NCI-H82 (cell line): ENCODE measurements around the gene KLF12.
A peak's percentile ranks its signal among the peaks of the same experiment; 100 is the strongest.

ENCODE experiments used
- DNase-seq: peaks from one replicate; lab custom pipeline; 2025; lab: John Stamatoyannopoulos, UW

The KLF12 gene

DNA sequence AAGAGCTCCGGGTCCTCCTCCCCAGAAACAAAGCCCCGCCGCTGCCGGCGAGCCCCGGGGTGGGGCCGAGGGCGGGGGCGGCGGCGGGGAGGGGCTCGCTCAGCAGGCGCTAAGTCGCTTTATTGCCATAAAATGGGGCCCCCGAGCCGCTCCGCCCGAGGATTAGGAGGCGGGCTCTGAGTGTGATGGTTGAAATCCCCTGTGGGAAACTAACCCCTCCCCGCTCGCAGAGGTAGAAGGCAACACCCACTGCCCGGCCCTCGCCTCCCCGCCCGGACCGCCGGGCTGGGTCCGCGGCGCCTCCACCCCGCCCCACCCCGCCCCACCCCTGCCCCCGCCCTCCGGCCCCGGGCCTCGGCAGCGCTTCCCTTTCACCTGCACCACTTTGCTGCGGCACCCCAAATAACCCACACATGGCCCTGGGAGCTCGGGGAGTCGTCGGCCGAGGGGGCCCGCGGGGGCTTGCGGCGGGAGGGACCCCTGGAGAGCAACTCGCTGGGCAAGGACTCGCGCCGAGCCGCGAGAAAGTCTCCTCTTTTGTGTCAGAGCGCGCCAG is at the start of gene KLF12:
KLF12 (minus strand) TSS at position 184 of the 556 bp plus-strand sequence.
- DNase-seq = peak; percentile 99

GRCh38 chr13:74182491-74182890 is 48.3 kb upstream of the KLF12 start:
- peak; percentile 14 for DNase-seq

DNA sequence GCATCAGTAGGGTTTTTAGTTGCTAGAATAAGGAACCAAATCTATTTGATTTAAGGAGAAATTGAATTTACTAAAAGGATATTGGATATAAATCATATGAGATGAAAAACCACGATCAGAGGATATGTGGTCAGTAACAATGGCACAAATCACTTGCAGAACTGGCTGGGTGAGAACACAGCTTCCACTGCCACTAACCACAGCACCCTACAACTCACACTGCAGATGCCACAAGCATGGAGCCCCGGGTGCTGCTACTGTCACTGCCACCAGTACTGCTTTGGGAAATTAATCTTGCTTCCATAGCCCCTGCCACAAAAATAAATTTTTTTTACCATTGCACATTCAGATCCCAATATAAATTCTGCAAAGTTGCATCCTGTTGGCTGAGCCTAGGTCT is 40.6 kb upstream of the KLF12 start:
- DNase-seq = no peak

DNA sequence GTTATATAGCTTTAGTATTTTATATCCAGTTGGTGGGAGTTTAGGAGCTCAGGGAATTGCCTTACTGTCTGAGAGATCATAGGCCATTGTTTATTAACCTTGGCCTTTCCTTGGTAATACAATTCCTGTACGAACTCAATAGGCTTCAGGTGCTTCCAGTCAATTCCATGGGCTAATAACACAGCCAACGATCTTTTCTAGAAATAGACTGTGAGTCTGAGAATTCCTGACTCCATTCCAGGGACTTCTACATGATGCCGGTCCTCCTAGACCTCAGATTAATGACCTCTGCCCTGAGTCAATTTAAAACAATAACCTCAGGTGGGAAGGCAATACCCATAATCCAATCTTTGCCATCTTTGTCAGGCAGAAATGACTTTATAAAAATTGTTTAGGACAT is 39.6 kb upstream of the KLF12 start:
- DNase-seq = no peak

DNA sequence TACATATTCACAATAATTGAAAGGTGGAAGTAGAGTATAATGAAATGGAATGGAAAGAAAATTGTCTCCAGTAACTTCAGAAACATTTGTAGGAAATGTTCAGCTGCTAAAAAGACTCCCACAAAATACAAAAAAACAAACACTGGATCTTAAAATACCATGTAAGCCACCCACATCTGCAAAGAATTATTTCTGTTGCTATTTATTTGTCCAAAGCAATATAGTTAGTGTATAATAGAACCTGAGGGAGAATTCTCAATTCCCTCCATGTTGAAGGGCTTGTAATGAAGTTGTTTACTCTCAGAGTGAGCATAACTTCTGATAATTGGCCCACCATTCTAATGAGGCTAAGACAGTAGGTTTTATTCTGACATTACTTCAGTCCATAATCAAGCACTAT is 37.4 kb upstream of the KLF12 start:
- no peak for DNase-seq

DNA sequence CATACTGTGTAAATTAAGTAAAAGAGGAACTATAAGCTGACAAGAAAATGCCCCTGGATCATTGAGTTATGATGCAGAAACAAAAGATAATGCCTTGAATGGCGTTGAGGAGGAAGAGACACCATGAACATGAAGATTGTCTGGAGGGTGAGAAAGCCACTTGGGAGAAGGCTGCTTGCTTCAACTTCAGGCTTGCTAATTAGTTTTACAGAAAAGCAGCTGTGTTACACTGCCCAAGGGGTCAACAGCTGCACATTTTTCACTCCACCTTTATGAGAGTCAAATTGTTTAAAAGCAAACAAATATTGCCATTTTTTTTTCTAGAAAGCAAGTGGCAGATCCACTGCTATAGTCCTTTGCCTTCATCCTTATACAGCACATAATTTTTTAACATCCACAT is 35.5 kb upstream of the KLF12 start:
- no peak for DNase-seq

DNA sequence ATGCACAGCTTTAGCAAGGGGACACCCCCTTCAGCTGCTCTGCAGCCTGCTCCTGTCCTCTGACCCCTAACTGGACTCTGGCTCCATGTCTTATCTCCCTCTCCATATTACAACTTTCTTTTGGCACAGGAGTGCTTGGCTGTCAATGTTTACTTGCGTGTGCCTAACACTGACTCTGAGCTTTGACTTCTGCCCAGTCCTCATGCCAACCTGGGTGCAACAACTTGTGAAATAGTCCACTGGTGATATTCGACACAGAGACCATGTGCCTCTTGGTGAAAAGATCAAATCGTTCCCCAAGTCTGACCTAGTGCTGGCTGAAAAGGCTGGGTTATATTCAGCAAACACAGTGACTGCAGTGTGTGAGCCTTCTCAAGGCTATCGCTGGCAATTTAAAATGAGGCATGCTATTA is 34.1 kb upstream of the KLF12 start:
- no peak for DNase-seq

DNA sequence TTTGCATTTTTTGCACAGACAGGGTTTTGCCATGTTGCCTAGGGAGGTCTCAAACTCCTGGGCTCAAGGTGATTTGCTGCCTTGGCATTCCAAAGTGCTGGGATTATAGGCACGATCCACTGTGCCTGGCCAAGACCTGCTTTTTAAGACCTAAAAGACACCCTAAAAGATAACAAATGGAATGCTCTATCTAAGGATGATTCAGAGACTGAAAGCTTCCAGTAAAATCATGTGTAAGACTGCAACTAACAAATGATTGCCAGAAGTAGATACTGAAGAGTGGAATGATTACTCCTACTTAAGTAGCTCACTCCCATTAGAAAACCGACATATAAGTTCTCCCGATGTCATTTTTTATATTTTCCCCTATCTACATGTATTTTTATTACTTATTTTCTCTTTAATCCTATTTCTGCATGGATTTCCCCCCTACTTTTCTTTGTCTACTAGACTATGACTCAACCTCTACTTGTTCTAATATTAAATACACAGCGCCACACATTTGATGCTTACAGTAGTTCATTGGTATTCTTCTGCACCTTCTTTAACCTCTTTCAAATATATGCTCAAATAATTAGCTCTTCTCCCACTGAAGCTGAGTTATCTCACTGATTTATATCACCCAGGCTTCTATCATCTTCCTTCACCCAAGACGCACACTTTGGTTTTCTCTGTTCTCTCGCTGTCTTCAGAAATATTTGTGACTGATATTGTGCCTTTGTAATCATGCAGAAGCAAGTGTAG is 32.2 kb upstream of the KLF12 start:
- DNase-seq = no peak

GRCh38 chr13:74162782-74163181 is 28.6 kb upstream of the KLF12 start:
- DNase-seq = no peak

DNA sequence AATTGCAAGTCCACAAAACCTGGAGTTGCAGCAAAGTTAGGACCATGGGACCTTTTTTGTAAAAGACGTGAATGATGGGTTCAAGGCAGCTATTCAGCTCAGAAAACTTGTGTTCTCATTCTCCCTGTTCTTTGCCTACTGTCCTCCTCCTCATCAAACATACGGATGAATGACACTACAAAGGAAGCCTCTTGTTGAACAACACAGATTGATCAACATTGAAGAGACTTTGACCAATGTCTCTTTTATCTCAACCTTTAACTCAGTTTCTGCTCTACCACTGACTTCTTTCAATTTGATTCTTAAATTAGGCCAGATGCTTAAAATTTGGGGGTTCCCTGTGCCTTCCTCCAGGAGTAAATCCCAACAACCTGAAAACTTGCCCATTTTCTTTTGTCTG is 27.9 kb upstream of the KLF12 start:
- DNase-seq = no peak

DNA sequence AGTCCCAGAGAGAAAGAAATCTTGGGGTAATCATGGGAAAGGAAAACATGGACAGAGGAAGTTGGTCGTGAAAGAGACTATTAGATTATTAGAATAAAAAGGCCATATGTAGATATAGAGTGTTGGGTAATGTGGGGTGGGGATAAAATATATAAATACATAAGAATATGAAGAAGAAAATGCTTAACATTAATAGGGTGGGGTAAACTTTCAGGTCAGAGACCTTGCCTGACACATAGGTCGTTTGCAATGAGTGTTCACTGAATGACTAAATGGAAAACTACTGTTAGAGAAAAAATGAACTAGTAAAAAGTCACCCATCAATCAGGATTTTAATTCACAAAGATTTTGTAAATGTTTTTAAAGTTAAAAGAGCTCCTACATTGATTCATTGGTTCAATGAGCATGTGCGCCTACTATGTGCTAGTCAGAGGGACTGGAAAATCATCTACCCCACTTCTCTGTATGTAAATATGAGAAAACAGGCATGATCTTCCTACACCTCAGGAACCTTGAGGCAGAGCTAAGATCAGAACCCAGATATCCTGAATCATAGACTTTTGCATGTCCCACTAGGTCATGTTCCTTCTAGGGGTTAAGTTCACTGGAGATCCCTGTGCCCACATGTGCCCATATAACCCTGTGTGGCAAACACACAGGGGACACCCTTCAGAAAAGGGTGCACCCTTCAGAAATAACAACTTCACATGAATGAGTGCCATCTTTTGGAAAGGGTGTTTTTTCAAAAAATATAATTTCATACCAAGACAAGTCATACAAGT is 24.6 kb upstream of the KLF12 start:
- DNase-seq = no peak

GRCh38 chr13:74158028-74158427 is 23.8 kb upstream of the KLF12 start:
- DNase-seq = no peak

- DNase-seq = no peak
Observed at GRCh38 chr13:74154981-74155380, 20.8 kb upstream of the KLF12 start.

GRCh38 chr13:74153316-74153715 is 19.1 kb upstream of the KLF12 start:
- DNase-seq = no peak

DNA sequence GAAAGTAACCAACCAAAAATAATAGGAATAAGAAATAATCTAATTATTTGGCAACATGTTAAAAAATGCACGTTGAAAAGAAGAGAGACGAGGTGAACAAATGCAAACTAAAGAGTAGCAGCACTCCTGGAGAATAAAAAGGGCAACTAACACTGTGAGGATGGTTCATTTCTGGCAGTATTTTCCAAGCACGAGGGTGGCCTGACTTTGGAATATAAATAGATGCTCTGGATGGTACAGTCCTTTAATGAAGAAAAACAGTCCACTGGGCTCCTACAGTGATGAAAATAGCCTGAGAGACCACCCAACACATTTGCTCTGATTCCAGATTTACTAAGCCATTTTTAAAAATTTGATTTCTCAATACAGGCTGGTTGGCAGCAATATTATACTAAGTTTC is 17.7 kb upstream of the KLF12 start:
- DNase-seq = no peak

DNA sequence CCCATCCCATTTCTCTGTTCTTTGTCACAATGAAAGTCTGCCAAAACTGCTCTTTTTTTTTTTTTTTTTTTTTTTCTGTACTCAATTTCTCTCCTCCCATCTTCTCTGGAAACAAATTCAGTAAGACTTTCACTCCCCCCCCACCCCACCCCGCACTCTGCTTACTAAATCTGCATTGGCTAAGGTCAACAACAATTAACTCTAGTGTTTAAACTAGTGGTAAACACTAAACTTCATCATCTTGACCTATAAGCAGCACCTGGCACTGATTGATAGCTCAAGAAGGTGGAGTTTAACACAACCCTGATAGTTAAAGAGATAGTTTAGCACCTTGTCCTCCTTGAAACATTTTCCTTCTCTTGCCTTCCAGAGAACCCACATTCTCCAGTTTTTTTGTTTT is 14.1 kb upstream of the KLF12 start:
- DNase-seq = no peak

GRCh38 chr13:74145249-74145975 is 11.2 kb upstream of the KLF12 start:
- peak; percentile 63 for DNase-seq

DNA sequence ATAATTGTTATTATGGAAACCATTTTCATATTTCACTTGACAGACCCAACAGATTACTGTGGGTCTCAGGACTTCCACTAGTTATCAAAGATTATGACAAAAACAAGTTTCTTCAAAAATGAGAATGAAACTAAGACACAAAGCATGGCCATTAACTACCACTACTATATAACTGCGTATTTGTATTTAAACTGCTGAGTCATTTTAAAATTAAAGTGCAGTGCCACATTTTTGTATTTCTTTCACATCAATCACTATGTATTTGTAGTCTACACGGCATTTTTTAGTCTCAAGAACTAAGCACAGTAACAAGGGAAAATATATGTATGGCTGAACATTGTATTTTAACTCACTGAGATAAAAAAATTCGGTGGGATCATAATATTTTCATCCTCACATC is 10.1 kb upstream of the KLF12 start:
- DNase-seq = no peak

- no peak for DNase-seq
Observed at GRCh38 chr13:74142257-74142656, 8.1 kb upstream of the KLF12 start.

DNA sequence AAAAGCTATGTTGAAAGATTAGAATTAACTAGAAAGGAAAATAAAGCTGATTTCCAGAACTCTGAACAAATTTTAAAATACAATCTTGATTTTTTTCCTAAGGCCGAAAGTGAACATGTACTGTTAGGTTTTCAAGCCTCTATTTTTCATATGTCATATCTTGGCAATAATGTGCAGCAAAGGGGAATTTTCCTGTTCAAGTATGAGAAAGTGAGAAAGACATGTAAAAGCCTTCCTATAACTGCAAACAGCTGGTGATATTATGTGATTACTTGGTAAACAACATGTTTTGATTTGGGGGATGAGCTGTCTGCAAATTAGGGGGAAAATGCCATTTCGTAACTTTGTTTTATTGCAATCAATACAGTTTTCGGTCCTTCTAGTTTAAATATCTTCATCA is 4.0 kb upstream of the KLF12 start:
- DNase-seq = no peak

- peak; percentile 72 for DNase-seq
Observed at GRCh38 chr13:74136084-74136658, 2.0 kb upstream of the KLF12 start.
